Hypothalamus (tissue), 51 donors: ENCODE measurements around the gene SFRP4.

Experiments
- DNase-seq, 51 donors: peaks; one replicate each; lab custom pipeline; 2025; lab: John Stamatoyannopoulos, UW

SFRP4 gene

GRCh38 chr7:37927773-37928444 is 11.3 kb upstream of the SFRP4 start:
- DNase-seq: no peak

- DNase-seq: no peak
These were observed 9.0 kb upstream of the SFRP4 start for GRCh38 chr7:37925620-37926019.

GRCh38 chr7:37924491-37925041 is 7.9 kb upstream of the SFRP4 start:
- no peak for DNase-seq

- DNase-seq: no peak
These were observed 7.4 kb upstream of the SFRP4 start for GRCh38 chr7:37923996-37924395.

GRCh38 chr7:37921876-37922275 is 5.3 kb upstream of the SFRP4 start:
- no peak for DNase-seq

- DNase-seq: peak in 30 of 51 donors; percentile 12 to 73 (median 36)
These were observed 4.5 kb upstream of the SFRP4 start for GRCh38 chr7:37920849-37921805.

- DNase-seq: peak in 46 of 51 donors; percentile 14 to 82 (median 54)
These were observed 3.8 kb upstream of the SFRP4 start, which contains the start of gene EPDR1 for GRCh38 chr7:37920305-37920848. EPDR1 (plus strand) TSS chr7:37920640; CDS start chr7:37920940, 300 bp downstream.

GRCh38 chr7:37918526-37918925 is 1.9 kb upstream of the SFRP4 start:
- DNase-seq: no peak

- DNase-seq: peak in 19 of 51 donors; percentile 4 to 61 (median 37)
These were observed 472 bp downstream of the SFRP4 start for GRCh38 chr7:37916017-37916672.

- no peak for DNase-seq
These were observed 1.2 kb downstream of the SFRP4 start for GRCh38 chr7:37915438-37915837.

- no peak for DNase-seq
These were observed 3.9 kb downstream of the SFRP4 start for GRCh38 chr7:37912756-37913155.

GRCh38 chr7:37908221-37908788 is 8.3 kb downstream of the SFRP4 start:
- no peak for DNase-seq

GRCh38 chr7:37901890-37902524 is 14.6 kb downstream of the SFRP4 start:
- no peak for DNase-seq

GRCh38 chr7:37901236-37901827 is 15.3 kb downstream of the SFRP4 start:
- DNase-seq: peak in 2 of 51 donors; percentile 11 to 24

- no peak for DNase-seq
These were observed 16.8 kb downstream of the SFRP4 start for GRCh38 chr7:37899712-37900247.

GRCh38 chr7:37894671-37895070 is 21.9 kb downstream of the SFRP4 start:
- no peak for DNase-seq

GRCh38 chr7:37893359-37893758 is 23.3 kb downstream of the SFRP4 start:
- no peak for DNase-seq

GRCh38 chr7:37882086-37882485 is 34.5 kb downstream of the SFRP4 start:
- no peak for DNase-seq
